ENCODE results near the gene MACROD2.
"Not testable (repeated sequence)": the region's sequence is repeated elsewhere in the genome, so short reads cannot be mapped to it uniquely, and the experiment has no call there.

The MACROD2 gene

GRCh38 chr20:15375836-15376235 is 1380.5 kb downstream of the MACROD2 start:
- DNase-seq (ENCODE audit: low read depth, low spot score), result no peak
- CTCF ChIA-PET, result no interaction called here
- POLR2A ChIA-PET, result no interaction called here
- no peak for TF ChIP-seq CTCF (IDR thresholded peaks at IDR 0.05; ENCODE audit: insufficient read depth, low read length, missing control alignments)
- no peak overlapping the region for H3K4me3 ChIP-seq (ENCODE audit: low read depth, low read length)

- POLR2A ChIA-PET; CTCF ChIA-PET; H3K4me3 ChIP-seq (ENCODE audit: low read depth, low read length); DNase-seq (ENCODE audit: low read depth, low spot score): not testable (repeated sequence)
Observed at GRCh38 chr20:15377603-15378002, 1382.3 kb downstream of the MACROD2 start.

- CTCF ChIA-PET, result no interaction called here
- no peak for DNase-seq (ENCODE audit: low read depth, low spot score)
- H3K4me3 ChIP-seq (ENCODE audit: low read depth, low read length), result no peak overlapping the region
- TF ChIP-seq CTCF (IDR thresholded peaks at IDR 0.05; ENCODE audit: insufficient read depth, low read length, missing control alignments), result no peak
- POLR2A ChIA-PET, result no interaction called here
Observed at GRCh38 chr20:15378151-15378550, 1382.8 kb downstream of the MACROD2 start.

- no peak overlapping the region for H3K4me3 ChIP-seq (ENCODE audit: low read depth, low read length)
- ChIA-PET POLR2A (no interaction called here), CTCF (no interaction called here)
- no peak for TF ChIP-seq CTCF (IDR thresholded peaks at IDR 0.05; ENCODE audit: insufficient read depth, low read length, missing control alignments)
- DNase-seq (ENCODE audit: low read depth, low spot score), result no peak
Observed at GRCh38 chr20:15379681-15380296, 1384.5 kb downstream of the MACROD2 start.

- TF ChIP-seq CTCF (IDR thresholded peaks at IDR 0.05; ENCODE audit: insufficient read depth, low read length, missing control alignments), result no peak
- no peak overlapping the region for H3K4me3 ChIP-seq (ENCODE audit: low read depth, low read length)
- POLR2A ChIA-PET, result no interaction called here
- DNase-seq (ENCODE audit: low read depth, low spot score), result no peak
- CTCF ChIA-PET, result no interaction called here
Observed at GRCh38 chr20:15380770-15381169, 1385.5 kb downstream of the MACROD2 start.

GRCh38 chr20:15387228-15387627 is 1391.9 kb downstream of the MACROD2 start:
- no peak for DNase-seq (ENCODE audit: low read depth, low spot score)
- POLR2A ChIA-PET, result no interaction called here
- CTCF ChIA-PET, result no interaction called here
- TF ChIP-seq CTCF (IDR thresholded peaks at IDR 0.05; ENCODE audit: insufficient read depth, low read length, missing control alignments), result no peak
- no peak overlapping the region for H3K4me3 ChIP-seq (ENCODE audit: low read depth, low read length)

GRCh38 chr20:15395457-15395856 is 1400.1 kb downstream of the MACROD2 start:
- no peak for DNase-seq (ENCODE audit: low read depth, low spot score)
- ChIA-PET CTCF (no interaction called here), POLR2A (no interaction called here)
- H3K4me3 ChIP-seq (ENCODE audit: low read depth, low read length), result no peak overlapping the region
- TF ChIP-seq CTCF (IDR thresholded peaks at IDR 0.05; ENCODE audit: insufficient read depth, low read length, missing control alignments), result no peak
